ENCODE measurements around the gene GAS7.

The GAS7 gene

GRCh38 chr17:10198509-10199249 lies at the start of gene GAS7:
TSS of gene GAS7 (minus strand) at chr17:10198606.
- in situ Hi-C loops (cut with MboI; ENCODE audit: low sequenced_read_pairs): no loop called here

- in situ Hi-C loops (cut with MboI; ENCODE audit: low sequenced_read_pairs): no loop called here
These were observed 49.4 kb upstream of the GAS7 start for GRCh38 chr17:10247810-10248209.

- in situ Hi-C loops (cut with MboI; ENCODE audit: low sequenced_read_pairs): no loop called here
These were observed 45.8 kb upstream of the GAS7 start for GRCh38 chr17:10243883-10244844.

- in situ Hi-C loops (cut with MboI; ENCODE audit: low sequenced_read_pairs): no loop called here
These were observed 43.4 kb upstream of the GAS7 start for GRCh38 chr17:10241781-10242180.

- in situ Hi-C loops (cut with MboI; ENCODE audit: low sequenced_read_pairs): no loop called here
These were observed 40.3 kb upstream of the GAS7 start for GRCh38 chr17:10238661-10239060.

GRCh38 chr17:10234033-10234432 lies 35.6 kb upstream of the GAS7 start:
- in situ Hi-C loops (cut with MboI; ENCODE audit: low sequenced_read_pairs): no loop called here

- in situ Hi-C loops (cut with MboI; ENCODE audit: low sequenced_read_pairs): no loop called here
These were observed 34.8 kb upstream of the GAS7 start for GRCh38 chr17:10233161-10233560.

GRCh38 chr17:10229181-10229580 lies 30.8 kb upstream of the GAS7 start:
- in situ Hi-C loops (cut with MboI; ENCODE audit: low sequenced_read_pairs): no loop called here

- in situ Hi-C loops (cut with MboI; ENCODE audit: low sequenced_read_pairs): no loop called here
These were observed 28.7 kb upstream of the GAS7 start for GRCh38 chr17:10226930-10227695.

- in situ Hi-C loops (cut with MboI; ENCODE audit: low sequenced_read_pairs): no loop called here
These were observed 26.3 kb upstream of the GAS7 start for GRCh38 chr17:10224582-10225195.

- in situ Hi-C loops (cut with MboI; ENCODE audit: low sequenced_read_pairs): no loop called here
These were observed 20.8 kb upstream of the GAS7 start for GRCh38 chr17:10219193-10219592.

GRCh38 chr17:10217916-10218315 lies 19.5 kb upstream of the GAS7 start:
- in situ Hi-C loops (cut with MboI; ENCODE audit: low sequenced_read_pairs): no loop called here

- in situ Hi-C loops (cut with MboI; ENCODE audit: low sequenced_read_pairs): no loop called here
These were observed 18.0 kb upstream of the GAS7 start for GRCh38 chr17:10216213-10216938.

GRCh38 chr17:10215286-10215685 lies 16.9 kb upstream of the GAS7 start:
- in situ Hi-C loops (cut with MboI; ENCODE audit: low sequenced_read_pairs): no loop called here

GRCh38 chr17:10211666-10212065 lies 13.3 kb upstream of the GAS7 start:
- in situ Hi-C loops (cut with MboI; ENCODE audit: low sequenced_read_pairs): no loop called here

- in situ Hi-C loops (cut with MboI; ENCODE audit: low sequenced_read_pairs): no loop called here
These were observed 11.8 kb upstream of the GAS7 start for GRCh38 chr17:10210151-10210574.

- in situ Hi-C loops (cut with MboI; ENCODE audit: low sequenced_read_pairs): no loop called here
These were observed 10.3 kb upstream of the GAS7 start for GRCh38 chr17:10208604-10209193.

GRCh38 chr17:10207153-10207552 lies 8.7 kb upstream of the GAS7 start:
- in situ Hi-C loops (cut with MboI; ENCODE audit: low sequenced_read_pairs): no loop called here

GRCh38 chr17:10205549-10206185 lies 7.3 kb upstream of the GAS7 start:
- in situ Hi-C loops (cut with MboI; ENCODE audit: low sequenced_read_pairs): no loop called here
